Parathyroid adenoma (tissue), 2 donors: ENCODE measurements around the gene EXOC4.

Experiments used
- H2AFZ ChIP-seq: fragments of 300-600 bp; sonication (generic); one replicate; pipeline ENCODE4 v1.7.0; 2017; ENCODE audit warnings: antibody characterized with exemption, mild to moderate bottlenecking
- H3K27ac ChIP-seq: fragments of 300-600 bp; sonication (generic); one replicate; pipeline ENCODE4 v1.7.0; 2017
- H3K27me3 ChIP-seq: fragments of 300-600 bp; sonication (generic); one replicate; pipeline ENCODE4 v1.7.0; 2017; ENCODE audit warnings: low read length; ENCODE audit not compliant: control insufficient read depth, insufficient read depth
- H3K36me3 ChIP-seq: fragments of 300-600 bp; sonication (generic); one replicate; pipeline ENCODE4 v1.7.0; 2017; ENCODE audit warnings: low read length; ENCODE audit not compliant: control insufficient read depth, insufficient read depth
- H3K4me1 ChIP-seq: fragments of 300-600 bp; sonication (generic); one replicate; pipeline ENCODE4 v1.7.0; 2017; ENCODE audit warnings: control low read depth
- H3K4me2 ChIP-seq: fragments of 300-600 bp; sonication (generic); one replicate; pipeline ENCODE4 v1.7.0; 2017; ENCODE audit warnings: low read length
- H3K4me3 ChIP-seq: fragments of 300-600 bp; sonication (generic); one replicate; pipeline ENCODE4 v1.7.0; 2017; ENCODE audit warnings: low read depth, low read length
- H3K79me2 ChIP-seq: fragments of 300-600 bp; sonication (generic); one replicate; pipeline ENCODE4 v1.7.0; 2017; ENCODE audit warnings: control low read depth
- H3K9ac ChIP-seq: fragments of 300-600 bp; sonication (generic); one replicate; pipeline ENCODE4 v1.7.0; 2017; ENCODE audit warnings: mild to moderate bottlenecking
- H3K9me3 ChIP-seq: fragments of 300-600 bp; sonication (generic); one replicate; pipeline ENCODE4 v1.7.0; 2017; ENCODE audit warnings: low read length; ENCODE audit not compliant: control insufficient read depth
- CTCF ChIP-seq: fragments of 300-600 bp; sonication (generic); IDR thresholded peaks from one replicate; pipeline ENCODE4 v1.7.0; 2017; ENCODE audit warnings: antibody characterized with exemption, mild to moderate bottlenecking
- donor health status: primary hyperparathyroidism.

Gene EXOC4

GRCh38 chr7:133534816-133535215 lies 281.9 kb downstream of the EXOC4 start:
- Histone ChIP-seq H3K4me1 (no peaks in the 10 kb centered on the region), H3K79me2 (no peaks in the 10 kb centered on the region), H3K9ac (no peak overlapping the region), H3K4me2 (no peak overlapping the region), H3K4me3 (no peak overlapping the region), H3K27me3 (no peaks in the 10 kb centered on the region), H2AFZ (no peak overlapping the region), H3K9me3 (no peaks in the 10 kb centered on the region), H3K27ac (no peak overlapping the region), H3K36me3 (no peaks in the 10 kb centered on the region)
- no peak for TF ChIP-seq CTCF

GRCh38 chr7:133535308-133535707 lies 282.4 kb downstream of the EXOC4 start:
- H2AFZ ChIP-seq, result no peak overlapping the region
- no peak overlapping the region for H3K27ac ChIP-seq
- no peak for TF ChIP-seq CTCF

GRCh38 chr7:133536450-133536849 lies 283.6 kb downstream of the EXOC4 start:
- H3K27me3 ChIP-seq, result no peaks in the 10 kb centered on the region
- no peak overlapping the region for H3K4me3 ChIP-seq
- TF ChIP-seq CTCF, result no peak

More at GRCh38 chr7:133535308-133535707, 282.4 kb downstream of the EXOC4 start:
- H3K4me1 ChIP-seq, result no peaks in the 10 kb centered on the region
- no peak overlapping the region for H3K9ac ChIP-seq
- H3K27me3 ChIP-seq, result no peaks in the 10 kb centered on the region
- H3K4me2 ChIP-seq, result no peak overlapping the region
- H3K4me3 ChIP-seq, result no peak overlapping the region
- no peaks in the 10 kb centered on the region for H3K36me3 ChIP-seq
- no peaks in the 10 kb centered on the region for H3K79me2 ChIP-seq
- no peaks in the 10 kb centered on the region for H3K9me3 ChIP-seq

GRCh38 chr7:133539016-133539415 lies 286.1 kb downstream of the EXOC4 start:
- TF ChIP-seq CTCF, result no peak
- Histone ChIP-seq H3K79me2 (peaks cover 2% of the 10 kb centered on the region), H3K27ac (no peak overlapping the region)

More at GRCh38 chr7:133536450-133536849, 283.6 kb downstream of the EXOC4 start:
- no peak overlapping the region for H3K9ac ChIP-seq
- no peaks in the 10 kb centered on the region for H3K36me3 ChIP-seq
- H3K4me1 ChIP-seq, result no peaks in the 10 kb centered on the region
- peaks cover 2% of the 10 kb centered on the region for H3K79me2 ChIP-seq
- H2AFZ ChIP-seq, result no peak overlapping the region
- no peak overlapping the region for H3K27ac ChIP-seq
- H3K9me3 ChIP-seq, result no peaks in the 10 kb centered on the region
- H3K4me2 ChIP-seq, result no peak overlapping the region

GRCh38 chr7:133540096-133540860 lies 287.4 kb downstream of the EXOC4 start:
- H3K79me2 ChIP-seq, result peaks cover 2% of the 10 kb centered on the region
- no peaks in the 10 kb centered on the region for H3K27me3 ChIP-seq
- no peaks in the 10 kb centered on the region for H3K36me3 ChIP-seq
- H3K4me2 ChIP-seq, result no peak overlapping the region
- H3K27ac ChIP-seq, result no peak overlapping the region
- no peaks in the 10 kb centered on the region for H3K9me3 ChIP-seq
- TF ChIP-seq CTCF, result no peak
- H3K9ac ChIP-seq, result no peak overlapping the region
- no peak overlapping the region for H3K4me3 ChIP-seq
- no peaks in the 10 kb centered on the region for H3K4me1 ChIP-seq
- no peak overlapping the region for H2AFZ ChIP-seq

More at GRCh38 chr7:133539016-133539415, 286.1 kb downstream of the EXOC4 start:
- Histone ChIP-seq H3K27me3 (no peaks in the 10 kb centered on the region), H3K4me2 (no peak overlapping the region), H3K4me1 (no peaks in the 10 kb centered on the region), H3K9ac (no peak overlapping the region), H3K9me3 (no peaks in the 10 kb centered on the region), H2AFZ (no peak overlapping the region), H3K4me3 (no peak overlapping the region), H3K36me3 (no peaks in the 10 kb centered on the region)
